Kidney capillary endothelial cell (primary cell): ENCODE results near the gene STATH.
A peak's percentile ranks its signal among the peaks of the same experiment; 100 is the strongest.
"Not testable (repeated sequence)": the region's sequence is repeated elsewhere in the genome, so short reads cannot be mapped to it uniquely, and the experiment has no call there.

Experiments used
- DNase-seq: peaks from one replicate; pipeline ENCODE4 v3.0.0-alpha.2; 2018; ENCODE audit warnings: low spot score

The STATH gene, protein sequence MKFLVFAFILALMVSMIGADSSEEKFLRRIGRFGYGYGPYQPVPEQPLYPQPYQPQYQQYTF

DNA sequence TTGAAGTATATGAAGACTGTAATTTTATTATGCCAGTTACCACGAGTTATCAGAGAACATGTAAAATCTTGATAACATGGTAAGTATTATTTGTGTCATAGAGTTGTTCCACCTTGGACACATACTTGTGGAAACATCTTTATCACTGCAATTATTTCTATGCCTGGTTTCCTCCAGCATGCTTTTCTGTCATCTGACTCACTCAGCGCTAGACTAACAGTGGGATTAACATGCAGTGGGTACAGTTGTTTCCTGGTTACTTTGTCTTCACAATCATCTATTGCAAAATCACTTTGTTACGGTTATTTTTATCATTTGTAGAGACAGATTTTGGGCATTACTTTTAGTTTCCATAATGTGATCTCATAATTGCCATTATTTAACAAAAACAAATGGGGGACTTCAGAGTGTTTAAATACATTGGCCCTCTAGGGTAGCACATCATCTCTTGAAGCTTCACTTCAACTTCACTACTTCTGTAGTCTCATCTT lies at the start of gene STATH:
TSS of gene STATH (plus strand) at position 441 of the 491 bp plus-strand sequence. CDS start 2,472 bp downstream, outside the sequence.
- peak; percentile 3 for DNase-seq

DNA sequence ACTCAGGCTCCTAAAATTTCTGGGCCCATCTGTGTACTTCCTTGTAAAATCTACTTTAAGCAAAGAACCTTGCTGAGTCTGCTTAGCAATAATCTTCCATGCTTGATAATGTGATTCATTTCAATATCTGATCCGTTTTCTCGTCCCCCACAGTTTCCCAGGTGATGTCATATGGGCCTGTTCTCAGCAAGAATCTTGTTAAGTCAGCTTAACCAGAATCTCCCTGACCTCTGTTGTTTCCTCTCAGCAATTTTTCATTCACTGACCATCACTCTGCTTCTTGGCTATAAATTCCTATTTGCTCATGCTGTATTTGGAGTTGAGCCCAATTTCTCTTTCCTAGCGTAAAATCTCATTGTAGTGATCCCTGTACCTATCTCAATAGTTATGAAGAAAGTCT lies 44.2 kb upstream of the STATH start:
- no peak for DNase-seq

GRCh38 chr4:69957209-69957608 lies 38.6 kb upstream of the STATH start:
- DNase-seq = no peak

GRCh38 chr4:69965628-69966027 lies 30.1 kb upstream of the STATH start, which contains the start of gene CSN2:
Gene CSN2 (minus strand): TSS chr4:69965728. CDS start chr4:69960995, 4,733 bp downstream.
- no peak for DNase-seq

DNA sequence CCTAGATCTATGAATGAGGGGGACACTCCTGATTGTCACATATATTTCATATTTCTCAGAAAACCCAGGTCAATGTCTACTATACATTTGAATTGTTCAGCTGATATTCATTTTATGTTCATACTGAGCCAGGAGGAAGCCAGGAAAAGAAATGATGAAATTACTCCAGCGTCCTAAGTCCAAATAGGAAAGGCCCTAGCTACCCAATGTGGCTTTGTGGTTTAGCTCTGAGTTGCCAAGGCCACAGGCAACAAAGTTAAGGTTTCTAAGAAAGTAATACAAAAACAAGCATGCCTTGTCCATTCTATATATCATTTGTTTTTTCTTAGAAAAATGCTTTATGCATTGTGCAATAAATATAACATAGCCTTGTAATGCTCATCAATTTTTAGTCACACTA lies 25.7 kb upstream of the STATH start:
- no peak for DNase-seq

- no peak for DNase-seq
Observed at GRCh38 chr4:69974631-69975030, 21.1 kb upstream of the STATH start.

DNA sequence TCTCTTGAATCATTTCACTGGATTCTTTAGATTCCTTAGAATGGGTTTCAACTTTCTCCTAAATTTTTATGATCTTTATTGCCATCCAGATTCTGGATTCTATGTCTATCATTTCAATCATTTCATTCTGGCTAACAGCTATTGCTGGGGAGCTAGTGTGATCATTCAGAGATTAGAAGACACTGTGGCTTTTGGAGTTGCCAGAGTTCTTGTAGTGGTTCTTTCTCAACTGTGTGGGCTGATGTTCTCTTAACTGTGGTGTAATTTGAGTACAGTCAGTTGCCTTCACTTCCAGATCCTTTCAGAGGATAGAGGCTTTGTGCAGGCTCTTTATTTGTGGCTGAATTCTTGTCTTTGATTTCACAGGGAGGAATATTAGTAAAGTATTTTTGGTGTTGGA lies 18.2 kb upstream of the STATH start:
- no peak for DNase-seq

DNA sequence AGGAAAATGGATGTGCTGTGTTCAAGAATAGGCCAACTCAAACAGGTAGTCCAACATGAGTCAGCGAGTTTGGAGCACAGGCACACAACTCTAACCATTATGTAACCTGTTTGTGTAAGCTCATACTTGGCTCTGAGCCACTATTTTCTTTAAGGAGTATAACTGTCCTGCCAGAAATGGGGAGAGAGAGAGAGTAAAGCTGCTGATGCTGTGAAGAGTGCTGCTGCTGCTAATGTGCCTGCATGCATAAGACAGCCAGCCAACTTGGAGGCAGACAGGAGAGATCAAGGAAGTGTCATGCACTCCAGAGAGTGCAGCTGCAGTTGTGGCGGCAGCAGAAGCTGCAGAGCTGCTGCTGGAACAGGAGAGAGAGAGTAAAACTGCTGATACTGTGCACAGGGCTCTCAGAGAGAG lies 11.7 kb upstream of the STATH start:
- DNase-seq = no peak

- no peak for DNase-seq
Observed at GRCh38 chr4:69986663-69987062, 9.1 kb upstream of the STATH start.

DNA sequence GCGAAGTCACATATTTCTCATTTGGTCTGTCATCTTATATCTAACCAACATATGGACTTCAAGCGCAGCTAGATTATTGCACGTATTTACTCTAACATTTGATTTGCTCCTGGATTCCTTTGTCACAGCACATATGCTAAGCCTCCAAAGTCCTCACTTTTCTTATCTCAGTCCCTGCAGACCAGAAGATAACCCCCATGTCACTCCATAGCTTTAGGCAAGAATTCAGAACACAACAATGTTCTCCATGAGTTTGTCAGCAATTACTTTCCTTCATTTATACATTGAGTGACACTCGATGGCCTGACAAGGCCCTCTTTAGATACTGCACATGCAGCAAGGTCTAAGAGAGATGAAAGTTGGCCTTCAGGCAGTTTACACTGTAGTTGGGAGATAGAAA lies 4.8 kb upstream of the STATH start:
- no peak for DNase-seq

DNA sequence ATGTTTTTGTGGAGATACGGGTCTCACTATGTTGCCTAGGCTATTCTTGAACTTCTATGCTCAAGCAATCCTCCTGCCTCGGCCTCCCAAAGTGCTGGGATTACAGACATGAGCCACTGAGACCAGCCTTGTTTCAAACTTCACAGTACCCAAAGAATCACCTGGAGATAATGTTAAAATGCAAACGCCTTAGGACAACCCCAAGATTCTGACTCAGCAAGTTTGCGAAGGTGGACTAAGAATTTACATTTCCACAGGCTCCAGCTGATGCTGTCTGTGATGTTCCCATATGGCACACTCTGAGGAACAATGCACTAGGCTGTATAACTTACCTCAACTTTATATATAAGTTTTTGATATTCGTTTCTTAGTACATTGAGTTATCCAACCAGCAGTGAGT lies 984 bp upstream of the STATH start:
- DNase-seq = no peak

DNA sequence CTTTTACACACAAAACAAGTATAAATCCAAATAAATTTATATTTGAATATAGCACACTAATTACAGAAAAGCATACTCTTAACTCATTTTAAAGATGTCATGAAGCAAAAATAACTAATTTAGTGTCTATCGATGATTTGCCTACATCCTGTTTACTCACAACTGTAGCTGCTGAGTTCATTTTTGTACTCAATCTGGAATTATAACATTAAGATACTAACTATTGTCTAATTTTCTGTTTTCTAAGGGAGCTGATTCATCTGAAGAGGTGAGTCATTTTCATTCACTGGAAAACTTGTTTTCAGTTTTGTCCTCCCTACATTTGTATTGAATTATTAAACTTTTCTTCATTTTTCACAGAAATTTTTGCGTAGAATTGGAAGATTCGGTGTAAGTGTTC lies 3.7 kb downstream of the STATH start:
- peak; percentile 42 for DNase-seq

DNA sequence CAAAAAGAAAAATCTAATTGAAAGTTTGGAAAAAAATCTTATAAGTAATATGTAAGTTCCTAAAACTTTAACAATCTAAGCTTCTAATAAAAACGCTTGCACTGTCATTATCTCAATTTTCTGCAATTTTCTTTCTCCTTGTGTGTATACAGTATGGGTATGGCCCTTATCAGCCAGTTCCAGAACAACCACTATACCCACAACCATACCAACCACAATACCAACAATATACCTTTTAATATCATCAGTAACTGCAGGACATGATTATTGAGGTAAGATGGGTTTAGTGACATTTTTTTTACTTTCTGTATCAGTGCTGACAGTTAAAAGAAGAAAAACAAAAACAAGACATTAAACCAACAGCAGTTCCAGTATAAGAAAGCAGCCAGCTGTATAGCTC lies 4.9 kb downstream of the STATH start:
- DNase-seq = no peak

- DNase-seq = no peak
Observed at GRCh38 chr4:70002507-70002906, 6.7 kb downstream of the STATH start.

GRCh38 chr4:70008771-70009170 lies 13.0 kb downstream of the STATH start:
- no peak for DNase-seq

DNA sequence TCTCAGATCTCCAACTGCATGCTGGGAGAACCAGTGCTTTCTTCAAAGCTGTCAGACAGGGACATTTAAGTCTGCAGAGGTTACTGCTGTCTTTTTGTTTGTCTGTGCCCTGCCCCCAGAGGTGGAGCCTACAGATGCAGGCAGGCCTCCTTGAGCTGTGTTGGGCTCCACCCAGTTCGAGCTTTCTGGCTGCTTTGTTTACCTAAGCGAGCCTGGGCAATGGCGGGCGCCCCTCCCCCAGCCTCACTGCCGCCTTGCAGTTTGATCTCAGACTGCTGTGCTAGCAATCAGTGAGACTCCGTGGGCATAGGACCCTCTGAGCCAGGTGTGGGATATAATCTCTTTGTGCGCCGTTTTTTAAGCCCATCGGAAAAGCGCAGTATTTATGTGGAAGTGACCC lies 23.2 kb downstream of the STATH start:
- DNase-seq = not testable (repeated sequence)

- no peak for DNase-seq
Observed at GRCh38 chr4:70023218-70023617, 27.5 kb downstream of the STATH start.

DNA sequence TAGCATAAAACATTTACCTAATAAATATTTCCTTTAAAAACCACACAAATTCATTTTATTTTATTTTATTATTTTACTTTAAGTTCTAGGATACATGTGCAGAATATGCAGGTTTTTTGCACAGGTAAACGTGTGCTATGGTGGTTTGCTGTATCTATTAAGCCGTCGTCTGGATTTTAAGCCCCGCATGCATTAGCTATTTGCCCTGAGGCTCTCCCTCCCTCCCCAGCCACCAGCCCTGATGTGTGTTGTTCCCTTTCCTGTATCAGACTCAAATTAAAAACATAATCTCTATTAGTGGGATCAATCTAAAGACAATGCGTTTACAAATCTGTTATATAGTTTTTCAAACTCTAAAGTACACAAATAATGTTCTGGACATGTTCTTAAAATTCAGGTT lies 31.2 kb downstream of the STATH start:
- DNase-seq = no peak

- not testable (repeated sequence) for DNase-seq
Observed at GRCh38 chr4:70028159-70028558, 32.4 kb downstream of the STATH start, which contains the start of gene HTN3. Gene HTN3 (plus strand): TSS chr4:70028459. CDS start chr4:70030741, 2,282 bp downstream.

- DNase-seq = not testable (repeated sequence)
Observed at GRCh38 chr4:70037559-70037958, 41.8 kb downstream of the STATH start.

DNA sequence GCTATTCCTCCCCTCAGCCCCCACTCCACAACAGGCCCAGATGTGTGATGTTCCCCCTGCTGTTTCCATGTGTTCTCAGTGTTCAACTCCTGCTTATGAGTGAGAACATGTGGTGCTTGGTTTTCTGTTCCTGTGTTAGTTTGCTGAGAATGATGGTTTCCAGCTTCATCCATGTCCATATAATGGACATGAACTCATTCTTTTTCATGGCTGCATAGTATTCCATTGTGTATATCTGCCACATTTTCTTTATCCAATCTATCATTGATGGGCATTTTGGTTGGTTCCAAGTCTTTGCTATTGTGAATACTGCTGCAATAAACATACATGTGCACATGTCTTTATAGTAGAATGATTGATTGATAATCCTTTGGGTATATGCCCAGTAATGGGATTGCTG lies 44.2 kb downstream of the STATH start:
- DNase-seq = not testable (repeated sequence)

DNA sequence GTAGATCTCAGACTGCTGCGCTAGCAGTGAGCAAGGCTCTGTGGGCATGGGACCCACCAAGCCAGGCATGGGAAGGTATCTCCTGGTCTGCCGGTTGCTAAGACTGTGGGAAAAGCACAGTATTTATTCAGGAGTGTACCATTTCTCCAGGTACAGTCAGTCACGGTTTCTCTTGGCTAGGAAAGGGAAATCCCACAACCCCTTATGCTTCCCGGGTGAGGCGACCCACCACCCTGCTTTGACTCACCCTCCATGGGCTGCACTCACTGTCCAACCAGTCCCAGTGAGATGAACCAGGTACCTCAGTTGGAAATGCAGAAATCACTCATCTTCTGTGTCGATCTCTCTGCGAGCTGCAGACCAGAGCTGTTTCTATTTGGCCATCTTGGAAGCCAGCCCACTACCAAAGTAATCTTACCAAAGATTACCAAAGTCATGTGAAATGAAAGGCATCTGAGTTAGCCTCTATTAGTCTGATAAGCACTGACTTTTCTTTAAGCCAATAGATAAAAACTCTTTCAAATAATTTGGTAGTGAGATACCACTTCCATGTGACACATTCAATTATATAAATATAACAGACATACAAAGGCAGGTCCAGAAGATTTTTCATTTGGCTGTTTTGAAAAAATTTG lies 46.0 kb downstream of the STATH start:
- no peak for DNase-seq

DNA sequence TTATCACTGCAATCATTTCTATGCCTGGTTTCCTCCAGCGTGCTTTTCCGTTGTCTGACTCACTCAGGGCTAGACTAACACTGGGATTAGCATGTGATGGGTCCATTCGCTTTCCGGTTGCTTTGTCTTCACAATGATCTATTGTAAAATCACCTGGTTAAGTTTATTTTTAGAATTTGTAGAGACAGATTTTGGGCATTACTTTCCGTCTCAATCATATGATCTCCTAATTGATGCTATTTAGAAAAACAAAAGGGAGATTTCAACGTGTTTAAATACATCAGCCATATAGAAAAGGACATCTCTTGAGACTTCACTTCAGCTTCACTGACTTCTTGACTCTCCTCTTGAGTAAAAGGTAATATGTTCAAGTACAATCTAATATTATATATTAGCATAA lies 54.4 kb downstream of the STATH start, which contains the start of gene HTN1:
TSS of gene HTN1 (plus strand) at position 301 of the 400 bp plus-strand sequence. CDS start 2,639 bp downstream, outside the sequence.
- not testable (repeated sequence) for DNase-seq
